Erythroblast (primary cell): ENCODE measurements around the gene MTPN.

Source experiments
- DNase-seq, 2 experiments: peaks; one replicate each; lab custom pipeline; 2025; lab: John Stamatoyannopoulos, UW
- GATA1 ChIP-seq: IDR thresholded peaks from 2 replicates; pipeline ENCODE4 v1.6.1; 2011; ENCODE audit warnings: low read depth, mild to moderate bottlenecking, control low read depth, low read length, moderate library complexity
- POLR2A ChIP-seq: IDR thresholded peaks from 2 replicates; pipeline ENCODE4 v1.6.1; 2011; ENCODE audit warnings: mild to moderate bottlenecking, low read length

Gene MTPN

DNA sequence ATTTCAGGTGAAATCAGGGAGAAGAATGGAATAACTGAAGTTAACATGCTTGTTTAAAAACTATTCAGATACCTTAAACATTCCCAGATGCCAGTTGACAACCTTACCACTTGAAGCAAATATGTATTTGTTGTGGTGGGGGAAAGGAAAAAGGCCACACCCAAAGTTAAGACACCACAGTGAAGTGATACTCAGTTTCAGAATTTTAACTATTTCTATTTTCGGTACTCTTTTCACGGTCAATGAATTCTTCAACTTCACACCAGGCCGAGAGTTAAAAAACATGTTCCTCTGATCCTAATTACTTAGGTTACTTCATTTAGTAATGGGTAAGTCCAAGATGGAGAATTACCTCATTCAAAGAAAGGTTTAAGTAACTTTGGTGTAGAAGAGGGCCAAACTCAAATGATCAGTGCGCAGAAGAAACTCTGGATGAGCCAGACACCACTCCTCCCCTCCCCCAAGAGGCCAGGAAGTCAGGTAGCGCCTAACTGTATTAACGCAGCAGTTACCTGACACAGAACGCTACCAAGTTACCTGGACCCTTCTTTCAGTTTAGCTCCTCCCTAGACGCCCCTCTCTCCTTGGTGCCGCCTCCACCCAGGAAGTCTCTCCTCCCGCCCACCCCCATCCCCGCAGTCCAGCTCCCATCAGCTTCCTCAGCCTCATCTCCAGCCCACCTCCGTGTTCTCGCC is 700 bp downstream of the MTPN start:
- TF ChIP-seq POLR2A (no peak), GATA1 (no peak)
- peak; percentile 61 to 75 for DNase-seq

GRCh38 chr7:135975166-135975565 is 2.0 kb downstream of the MTPN start:
- DNase-seq = peak in 1 of 2 experiments; percentile 45
- TF ChIP-seq POLR2A (no peak), GATA1 (no peak)

DNA sequence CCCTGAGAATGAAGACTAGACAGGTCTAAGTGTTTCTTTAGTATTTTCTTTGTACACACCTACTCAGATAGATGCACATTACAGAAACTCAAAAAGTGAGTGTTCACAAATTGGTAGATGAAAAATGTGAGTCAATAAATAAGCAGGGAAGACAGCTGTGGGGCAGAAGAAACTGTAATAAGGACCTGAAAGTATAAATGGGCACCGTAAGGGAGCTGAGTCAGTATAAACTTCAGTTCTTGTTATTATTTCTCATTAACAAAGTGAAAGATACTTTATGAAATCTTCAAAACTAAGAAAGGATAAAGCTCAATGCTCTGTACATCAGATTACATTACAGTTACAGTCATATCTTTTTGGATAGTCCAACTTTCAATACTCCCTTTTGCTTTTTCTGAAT is 2.5 kb downstream of the MTPN start:
- no peak for TF ChIP-seq POLR2A
- TF ChIP-seq GATA1 = no peak
- no peak for DNase-seq

DNA sequence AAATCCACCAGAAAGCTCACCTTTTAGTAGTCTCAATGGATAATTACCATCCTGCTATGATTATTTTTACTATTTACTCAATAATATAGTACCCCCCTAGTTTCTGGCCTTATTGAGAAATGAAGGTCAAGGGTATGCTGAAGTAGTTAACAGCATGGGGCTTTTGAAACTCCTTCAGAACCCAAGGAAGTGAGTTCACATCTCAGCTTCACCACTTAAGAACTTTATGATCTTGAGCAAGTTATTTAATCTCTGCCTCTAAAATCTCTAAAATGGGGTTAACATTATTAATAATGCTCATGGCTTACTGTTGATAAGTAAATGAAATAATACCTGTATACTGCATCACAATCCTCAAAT is 5.8 kb downstream of the MTPN start:
- no peak for DNase-seq
- TF ChIP-seq POLR2A (no peak), GATA1 (no peak)

DNA sequence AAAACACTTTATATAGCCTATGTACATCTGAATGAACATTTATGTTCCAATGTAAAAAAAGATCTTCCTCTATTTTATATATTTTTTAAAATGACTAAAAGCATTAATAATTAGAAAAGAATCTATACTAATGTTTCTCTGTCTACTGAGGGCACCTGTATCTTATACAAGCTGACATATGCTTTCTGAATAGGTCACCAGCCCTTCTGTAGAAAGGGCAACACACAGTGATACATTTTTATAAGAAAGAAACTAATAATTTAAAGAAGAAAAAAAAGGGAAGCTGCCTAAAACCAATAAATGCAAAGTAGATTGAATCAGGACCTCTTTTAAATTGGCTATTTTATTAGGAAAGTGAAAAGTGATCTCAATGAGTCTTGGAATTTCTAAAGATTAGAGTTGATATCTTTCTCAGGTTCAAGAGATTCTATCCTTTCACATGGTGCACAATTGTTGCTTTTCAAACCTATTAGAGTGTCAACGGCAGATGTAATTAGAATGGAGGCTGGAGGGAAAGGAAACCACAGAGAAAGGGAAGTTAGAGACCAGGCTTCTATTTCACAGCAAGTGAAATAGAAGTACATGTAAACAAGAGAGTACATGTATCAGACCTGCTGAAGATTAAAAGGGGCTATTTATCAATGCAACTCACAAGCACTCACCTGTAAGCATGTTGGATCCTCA is 6.3 kb downstream of the MTPN start:
- TF ChIP-seq POLR2A = no peak
- TF ChIP-seq GATA1 = no peak
- DNase-seq = no peak

DNA sequence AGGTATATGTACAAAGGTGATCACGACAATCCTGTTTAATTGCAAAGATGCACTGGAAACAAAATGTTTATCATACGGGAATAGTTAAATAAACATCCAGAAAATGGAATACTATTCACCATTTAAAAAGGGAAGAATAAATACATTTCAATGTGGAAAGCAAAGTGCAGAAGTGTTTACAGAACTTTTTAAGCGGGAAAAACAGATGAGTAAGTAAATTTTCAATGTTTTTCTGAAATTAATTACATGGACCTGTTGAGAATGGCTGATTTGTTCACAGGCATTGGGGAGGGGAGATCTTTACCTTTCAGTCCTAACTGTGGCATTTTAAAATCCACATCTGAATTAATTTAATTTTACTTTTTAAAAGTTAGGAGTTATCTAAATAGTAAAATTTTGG is 7.1 kb downstream of the MTPN start:
- TF ChIP-seq GATA1 (no peak), POLR2A (no peak)
- no peak for DNase-seq

DNA sequence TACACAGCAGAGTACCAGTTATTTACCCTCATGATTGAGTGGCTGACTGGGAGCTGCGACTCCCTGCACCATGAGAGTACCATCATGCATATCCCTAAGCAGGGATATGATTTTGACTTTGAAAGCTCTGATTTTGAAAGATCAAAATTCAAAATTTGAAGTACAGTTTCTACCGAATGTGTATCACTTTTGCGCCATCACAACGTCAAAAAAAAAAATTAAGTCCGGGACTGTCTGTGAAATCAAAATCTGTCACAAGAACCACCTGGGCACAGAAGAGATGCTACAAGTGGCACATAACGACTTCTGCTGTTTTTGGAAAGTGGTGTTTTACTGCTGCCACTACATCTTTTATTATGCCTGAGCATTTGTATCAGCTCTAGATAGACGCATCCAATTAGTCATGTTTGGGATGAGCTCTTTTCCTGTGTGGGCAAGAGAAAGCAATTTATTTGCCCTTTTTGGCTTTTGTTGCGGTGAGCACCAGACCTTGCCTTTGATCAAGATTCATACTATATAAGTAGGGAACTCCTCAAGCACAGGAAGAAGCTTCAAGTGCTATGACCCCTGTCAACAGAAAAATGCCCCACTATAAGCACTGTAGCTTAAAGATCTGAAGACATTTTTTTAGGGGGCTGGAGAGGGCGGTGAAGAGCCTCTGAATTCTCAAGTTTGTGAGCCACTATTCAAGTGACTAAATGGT is 10.7 kb downstream of the MTPN start:
- no peak for DNase-seq
- TF ChIP-seq POLR2A (no peak), GATA1 (no peak)

GRCh38 chr7:135965602-135966001 is 11.6 kb downstream of the MTPN start:
- no peak for DNase-seq
- TF ChIP-seq POLR2A = no peak
- TF ChIP-seq GATA1 = no peak

- no peak for TF ChIP-seq GATA1
- TF ChIP-seq POLR2A = no peak
- DNase-seq = peak; percentile 38 to 45
Measured at GRCh38 chr7:135964791-135965190, 12.4 kb downstream of the MTPN start.

GRCh38 chr7:135964274-135964673 is 12.9 kb downstream of the MTPN start:
- TF ChIP-seq GATA1 (no peak), POLR2A (no peak)
- no peak for DNase-seq

DNA sequence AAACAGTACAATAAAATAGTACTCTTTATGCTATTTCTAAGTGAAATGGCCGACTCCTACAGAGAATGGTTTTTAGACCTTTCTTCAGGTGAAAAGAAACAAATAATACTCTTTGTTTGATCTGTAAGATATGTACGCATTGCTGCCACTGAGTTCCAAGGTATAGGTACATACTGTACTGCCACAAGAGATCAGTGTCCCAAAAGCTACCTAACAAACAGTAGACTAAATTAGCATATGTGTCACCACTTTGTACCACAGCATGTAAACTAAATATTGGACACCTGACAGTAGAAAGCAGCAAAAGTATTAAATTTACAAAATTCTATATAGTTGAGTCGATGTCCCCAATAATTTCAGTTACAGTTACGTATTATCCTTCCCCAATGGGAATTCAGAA is 14.4 kb downstream of the MTPN start:
- TF ChIP-seq POLR2A = no peak
- TF ChIP-seq GATA1 = no peak

DNA sequence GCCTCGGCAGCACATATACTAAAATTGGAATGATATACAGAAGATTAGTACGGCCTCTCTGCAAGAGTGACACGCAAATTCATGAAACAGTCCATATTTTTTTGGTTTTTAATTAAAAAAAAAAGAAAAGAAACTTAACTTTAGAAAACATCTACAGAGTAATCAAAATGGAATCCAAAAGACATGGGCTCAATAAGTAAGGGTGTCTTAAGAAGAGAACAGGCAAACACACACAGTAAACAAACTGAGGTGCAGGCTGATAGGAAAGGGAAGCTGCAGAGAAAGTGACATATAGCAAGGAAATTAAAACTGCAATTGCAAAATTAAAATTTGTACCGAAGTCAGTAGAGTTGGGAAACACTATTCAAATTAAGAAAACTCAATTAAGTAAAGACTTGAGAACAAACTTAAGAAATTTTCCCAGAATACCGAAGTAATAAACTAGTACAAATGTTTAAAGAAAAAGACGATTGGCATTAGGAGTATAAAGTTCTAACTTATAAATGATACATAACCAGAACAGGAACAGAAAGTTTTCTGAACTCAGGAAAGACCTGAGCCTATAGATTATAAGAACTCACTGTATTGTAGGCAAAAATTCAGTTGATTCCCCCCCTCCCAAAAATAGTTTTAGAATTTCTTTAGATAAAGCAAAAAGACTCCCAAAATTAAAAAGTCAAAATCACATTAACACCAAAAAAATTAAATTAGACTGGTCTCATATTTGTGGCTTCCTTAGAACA is 16.3 kb downstream of the MTPN start:
- no peak for TF ChIP-seq POLR2A
- no peak for TF ChIP-seq GATA1
- DNase-seq = no peak

More for the DNA sequence above, 14.4 kb downstream of the MTPN start:
- no peak for DNase-seq

DNA sequence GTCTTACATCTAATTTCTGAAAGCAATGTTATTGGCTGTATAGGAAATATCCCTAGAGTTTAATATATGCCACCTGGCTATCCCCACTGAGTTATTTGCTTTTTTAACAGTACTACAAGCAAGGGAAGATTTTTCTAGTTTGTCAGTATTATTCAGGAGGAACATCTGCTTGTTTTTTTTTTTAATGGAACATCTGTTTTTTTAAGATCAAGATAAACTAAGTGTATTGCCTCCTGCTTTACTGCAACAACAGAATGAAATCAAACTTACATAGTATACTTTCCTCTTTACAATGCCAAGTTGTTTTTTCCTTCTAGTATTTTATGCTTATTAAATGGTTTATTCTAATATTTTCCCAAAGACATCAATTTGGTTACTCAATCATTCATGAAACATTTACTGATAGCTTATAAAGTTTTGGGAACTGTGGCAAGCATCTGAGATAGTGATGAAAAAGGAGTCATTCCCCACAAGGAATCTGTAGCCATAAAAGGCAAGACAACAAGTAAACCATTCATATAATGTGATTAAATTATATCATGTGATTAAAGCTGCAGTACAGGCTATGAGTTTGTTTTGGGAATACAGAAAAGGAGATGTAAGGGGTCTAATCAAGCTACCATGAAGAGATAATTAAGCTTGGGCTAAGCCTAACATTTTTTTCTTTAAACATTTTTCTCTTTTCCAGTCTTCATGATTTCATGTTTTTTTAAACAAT is 17.4 kb downstream of the MTPN start:
- TF ChIP-seq GATA1 (no peak), POLR2A (no peak)
- DNase-seq = peak in 1 of 2 experiments; percentile 36
